Keratinocyte (primary cell): Measurements from ENCODE around the gene CCDC9B. TPM values are rescaled to one million over a fixed set of nuclear protein-coding genes. Genes with fewer than 3 reads are reported as not detected.
A peak's percentile ranks its signal among the peaks of the same experiment; 100 is the strongest.

Experiments
- DNase-seq: peaks from one replicate; pipeline ENCODE4 v3.0.0-alpha.2; 2011; ENCODE audit warnings: low read depth, missing footprints, low spot score
- FAIRE-seq: peaks from 2 replicates; lab custom pipeline; 2011; peaks lifted over from hg19 to GRCh38; lab: Jason Lieb, UNC
- H2AFZ ChIP-seq: 2 replicates; pipeline ENCODE4 v1.6.0; 2012; ENCODE audit warnings: low read length, control low read depth, inconsistent platforms; ENCODE audit not compliant: control insufficient read depth
- H3K27ac ChIP-seq: 2 replicates; pipeline ENCODE4 v1.5.1; 2011; ENCODE audit warnings: low read length; ENCODE audit not compliant: control insufficient read depth, insufficient read depth
- H3K27me3 ChIP-seq: 3 replicates; pipeline ENCODE4 v1.6.0; 2011; ENCODE audit warnings: low read length; ENCODE audit not compliant: control insufficient read depth, insufficient read depth; ENCODE audit errors: extremely low read depth
- H3K36me3 ChIP-seq, 2 experiments: 2 replicates in 1 of 2; 3 replicates in 1 of 2; pipeline ENCODE4 v1.5.1; 2011; ENCODE audit warnings: low read length in 2 of 2, mild to moderate bottlenecking in 1 of 2; ENCODE audit not compliant: control insufficient read depth in 2 of 2, insufficient read depth in 2 of 2; ENCODE audit errors: extremely low read depth in 1 of 2
- H3K4me1 ChIP-seq: 3 replicates; pipeline ENCODE4 v1.5.1; 2011; ENCODE audit warnings: low read length; ENCODE audit not compliant: control insufficient read depth, insufficient read depth; ENCODE audit errors: extremely low read depth
- H3K4me2 ChIP-seq: 3 replicates; pipeline ENCODE4 v1.6.0; 2011; ENCODE audit warnings: low read depth, low read length; ENCODE audit not compliant: control insufficient read depth, insufficient read depth; ENCODE audit errors: extremely low read depth
- H3K4me3 ChIP-seq, 3 experiments: fragments of 200-600 bp in 1 of 3; sonication (generic) in 1 of 3; 2 replicates in 2 of 3; 3 replicates in 1 of 3; pipeline ENCODE4 v1.5.1; 2011 to 2016; ENCODE audit warnings: low read length in 3 of 3, mild to moderate bottlenecking in 3 of 3, control low read depth in 2 of 3, inconsistent platforms in 1 of 3, low read depth in 1 of 3, mixed read lengths in 1 of 3, mixed run types in 1 of 3, moderate library complexity in 1 of 3; ENCODE audit not compliant: control insufficient read depth in 2 of 3, insufficient read depth in 2 of 3; ENCODE audit errors: extremely low read depth in 1 of 3
- H3K79me2 ChIP-seq: 2 replicates; pipeline ENCODE4 v1.6.0; 2012; ENCODE audit warnings: low read length; ENCODE audit not compliant: control insufficient read depth, insufficient read depth
- H3K9ac ChIP-seq: 3 replicates; pipeline ENCODE4 v1.6.0; 2011; ENCODE audit warnings: low read length; ENCODE audit not compliant: control insufficient read depth, insufficient read depth; ENCODE audit errors: extremely low read depth
- H3K9me1 ChIP-seq: 3 replicates; pipeline ENCODE4 v1.6.0; 2011; ENCODE audit warnings: low read length; ENCODE audit not compliant: control insufficient read depth, insufficient read depth; ENCODE audit errors: extremely low read depth
- H3K9me3 ChIP-seq: 2 replicates; pipeline ENCODE4 v1.5.1; 2012; ENCODE audit warnings: low read depth, low read length; ENCODE audit not compliant: control insufficient read depth
- H4K20me1 ChIP-seq: 3 replicates; pipeline ENCODE4 v1.6.0; 2011; ENCODE audit warnings: low read length; ENCODE audit not compliant: control insufficient read depth, insufficient read depth; ENCODE audit errors: extremely low read depth
- EZH2 ChIP-seq: IDR thresholded peaks from one replicate; pipeline ENCODE4 v1.6.1; 2012; ENCODE audit warnings: inconsistent platforms, mild to moderate bottlenecking, low read length, moderate library complexity
- dilution Hi-C: fragments of 300-500 bp; cut with MboI; formaldehyde crosslinking; loops from one replicate; pipeline ENCODE4 v1.7.0; 2020; ENCODE audit warnings: low sequenced_read_pairs; ENCODE audit not compliant: extremely low pct_ligation_motif_present
- polyA plus RNA-seq, 5 experiments: library from polyadenylated mRNA; depleted of rRNA in 3 of 5; stranded (reverse) in 3 of 5; stranded (forward) in 1 of 5; unstranded in 1 of 5; fragments of >200 nt; gene quantifications; 1 replicate in 1 of 5; 2 replicates in 3 of 5; 3 replicates in 1 of 5; pipeline versions ENCODE4 v1.2.1 to v1.2.3, GENCODE V29; 2011 to 2012; ENCODE audit warnings: missing spikeins in 2 of 5, low read depth in 1 of 5, low replicate concordance in 1 of 5
- TF ChIP-seq, protein P1 (sequence below), 3 experiments: IDR thresholded peaks in 1 of 3; conservative IDR thresholded peaks in 1 of 3; optimal IDR thresholded peaks in 1 of 3; 2 replicates in 2 of 3; 3 replicates in 1 of 3; pipeline versions ENCODE3 to v1.5.1; 2011; ENCODE audit warnings: low read length in 3 of 3, mild to moderate bottlenecking in 3 of 3, moderate library complexity in 2 of 3, control low read depth in 1 of 3, inconsistent platforms in 1 of 3; ENCODE audit not compliant: insufficient read depth in 2 of 3; ENCODE audit errors: extremely low read depth in 1 of 3

Gene CCDC9B
- polyA plus RNA-seq, 1 donor (not counting 4 experiments of a cell fraction or from before 2014, with no cell fraction given): 9.6 TPM

DNA sequence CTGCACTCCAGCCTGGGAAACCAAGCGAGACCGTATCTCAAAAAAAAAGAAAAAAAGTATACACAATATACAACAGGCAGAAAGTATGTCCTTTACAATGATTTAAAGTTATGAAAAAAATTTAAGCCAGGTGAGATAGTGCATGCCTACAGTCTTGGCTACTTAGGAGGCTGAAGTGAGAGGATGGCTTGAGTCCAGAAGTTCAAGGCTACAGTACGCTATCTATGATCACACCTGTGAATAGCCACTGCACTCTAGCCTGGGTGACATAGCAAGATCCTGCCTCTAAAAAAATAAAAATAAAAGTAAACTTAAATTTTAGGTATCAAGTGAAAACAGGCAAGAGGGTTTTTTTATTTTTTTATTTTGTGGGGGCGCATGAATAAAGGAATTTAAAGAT lies 38.6 kb upstream of the CCDC9B start:
- dilution Hi-C loops: no loop called here
- DNase-seq: no peak
- Histone ChIP-seq H3K4me3 (no peak overlapping the region), H3K4me2 (peak overlapping the region; percentile 49), H3K4me1 (peaks cover 25% of the 10 kb centered on the region), H3K27ac (no peak overlapping the region), H3K9ac (no peak overlapping the region), H3K9me3 (no peaks in the 10 kb centered on the region), H3K79me2 (peaks cover 14% of the 10 kb centered on the region), H4K20me1 (no peaks in the 10 kb centered on the region), H3K9me1 (no peaks in the 10 kb centered on the region), H3K27me3 (no peaks in the 10 kb centered on the region), H2AFZ (no peak overlapping the region), H3K36me3 (no peaks in the 10 kb centered on the region)
- TF ChIP-seq, protein P1, sequence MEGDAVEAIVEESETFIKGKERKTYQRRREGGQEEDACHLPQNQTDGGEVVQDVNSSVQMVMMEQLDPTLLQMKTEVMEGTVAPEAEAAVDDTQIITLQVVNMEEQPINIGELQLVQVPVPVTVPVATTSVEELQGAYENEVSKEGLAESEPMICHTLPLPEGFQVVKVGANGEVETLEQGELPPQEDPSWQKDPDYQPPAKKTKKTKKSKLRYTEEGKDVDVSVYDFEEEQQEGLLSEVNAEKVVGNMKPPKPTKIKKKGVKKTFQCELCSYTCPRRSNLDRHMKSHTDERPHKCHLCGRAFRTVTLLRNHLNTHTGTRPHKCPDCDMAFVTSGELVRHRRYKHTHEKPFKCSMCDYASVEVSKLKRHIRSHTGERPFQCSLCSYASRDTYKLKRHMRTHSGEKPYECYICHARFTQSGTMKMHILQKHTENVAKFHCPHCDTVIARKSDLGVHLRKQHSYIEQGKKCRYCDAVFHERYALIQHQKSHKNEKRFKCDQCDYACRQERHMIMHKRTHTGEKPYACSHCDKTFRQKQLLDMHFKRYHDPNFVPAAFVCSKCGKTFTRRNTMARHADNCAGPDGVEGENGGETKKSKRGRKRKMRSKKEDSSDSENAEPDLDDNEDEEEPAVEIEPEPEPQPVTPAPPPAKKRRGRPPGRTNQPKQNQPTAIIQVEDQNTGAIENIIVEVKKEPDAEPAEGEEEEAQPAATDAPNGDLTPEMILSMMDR (optimal IDR thresholded peaks at IDR 0.05 in 1 of 3, IDR thresholded peaks at IDR 0.05 in 1 of 3, conservative IDR thresholded peaks at IDR 0.05 in 1 of 3; ENCODE audit: extremely low read depth in 1 of 3, insufficient read depth in 2 of 3, low read length in 3 of 3): no peak
- no peak for TF ChIP-seq EZH2
- no peak for FAIRE-seq

DNA sequence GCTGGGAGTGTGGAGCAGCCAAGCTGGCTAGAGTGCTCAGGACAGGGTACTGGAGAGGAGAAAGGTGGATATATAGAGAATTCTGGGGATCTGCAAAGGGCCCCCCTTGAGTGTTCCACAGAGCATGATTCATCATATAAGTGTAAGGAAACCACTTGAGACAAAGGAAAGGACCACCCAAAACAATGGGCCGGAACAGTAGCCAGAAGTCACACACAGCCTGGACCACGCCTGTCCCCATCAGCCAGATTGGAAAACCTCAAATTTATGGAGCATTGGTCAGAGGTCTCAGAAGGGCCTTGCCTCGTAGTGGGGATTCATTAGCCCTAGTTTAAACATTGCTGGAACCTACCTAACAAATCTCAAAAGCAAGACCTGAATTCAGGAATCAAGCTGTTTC lies 36.9 kb upstream of the CCDC9B start:
- Histone ChIP-seq H3K36me3 (no peaks in the 10 kb centered on the region), H3K27me3 (no peaks in the 10 kb centered on the region), H3K4me3 (no peak overlapping the region), H3K79me2 (no peaks in the 10 kb centered on the region), H4K20me1 (no peaks in the 10 kb centered on the region), H3K9me3 (no peaks in the 10 kb centered on the region), H3K9ac (no peak overlapping the region), H3K4me2 (no peak overlapping the region), H3K4me1 (peaks cover 16% of the 10 kb centered on the region), H2AFZ (no peak overlapping the region), H3K9me1 (no peaks in the 10 kb centered on the region), H3K27ac (no peak overlapping the region)
- FAIRE-seq: no peak
- dilution Hi-C loops: no loop called here
- TF ChIP-seq, protein P1 (optimal IDR thresholded peaks at IDR 0.05 in 1 of 3, IDR thresholded peaks at IDR 0.05 in 1 of 3, conservative IDR thresholded peaks at IDR 0.05 in 1 of 3; ENCODE audit: extremely low read depth in 1 of 3, insufficient read depth in 2 of 3, low read length in 3 of 3): no peak
- TF ChIP-seq EZH2: no peak
- DNase-seq: no peak
